Heart right ventricle (tissue), 16 donors: ENCODE results near the gene ALDH1L1. TPM values are rescaled to one million over a fixed set of nuclear protein-coding genes. Genes with fewer than 3 reads are reported as not detected.

Experiments
- ATAC-seq, 8 donors: fragments of 200-7000 bp; cut with Tn5 transposase; one replicate each; pipeline ENCODE4 v1.9.1; 2020; ENCODE audit warnings: mild to moderate bottlenecking in 8 of 8, moderate library complexity in 8 of 8, moderate number of reproducible peaks in 1 of 8
- DNase-seq, 2 donors: peaks; one replicate each; pipeline ENCODE4 v3.0.0-alpha.2; 2020
- H3K27ac ChIP-seq, 10 donors: fragments of 200-600 bp; sonication (generic) in 2 of 10; one replicate each; pipeline versions ENCODE4 v1.5.0 to v1.8.0; 2020 to 2022; ENCODE audit warnings: mild to moderate bottlenecking in 3 of 10
- H3K27me3 ChIP-seq, 7 donors: fragments of 200-600 bp; one replicate each; pipeline ENCODE4 v1.8.0; 2021 to 2022; ENCODE audit warnings: mild to moderate bottlenecking in 2 of 7
- H3K36me3 ChIP-seq, 9 donors: fragments of 200-600 bp; sonication (generic) in 1 of 9; one replicate each; pipeline versions ENCODE4 v1.5.0 to v1.8.0; 2020 to 2022; ENCODE audit warnings: mild to moderate bottlenecking in 2 of 9
- H3K4me1 ChIP-seq, 9 donors: fragments of 200-600 bp; sonication (generic) in 1 of 9; one replicate each; pipeline versions ENCODE4 v1.5.0 to v1.8.0; 2020 to 2022; ENCODE audit warnings: mild to moderate bottlenecking in 4 of 9
- H3K4me3 ChIP-seq, 10 donors: fragments of 200-600 bp; sonication (generic) in 2 of 10; one replicate each; pipeline versions ENCODE4 v1.5.0 to v1.8.0; 2020 to 2022; ENCODE audit warnings: mild to moderate bottlenecking in 7 of 10, moderate library complexity in 2 of 10
- H3K9me3 ChIP-seq, 11 donors: fragments of 200-600 bp in 10 of 11; sonication (generic) in 2 of 11; one replicate each; pipeline versions ENCODE4 v1.5.0 to v1.8.0; 2013 to 2022; ENCODE audit warnings: mild to moderate bottlenecking in 2 of 11, control low read depth in 1 of 11, moderate library complexity in 1 of 11
- CTCF ChIP-seq, 9 donors: fragments of 200-600 bp; sonication (generic) in 2 of 9; IDR thresholded peaks; one replicate each; pipeline versions ENCODE4 v1.5.0 to v1.8.0; 2021 to 2022; ENCODE audit warnings: antibody characterized with exemption in 9 of 9, mild to moderate bottlenecking in 5 of 9, moderate library complexity in 1 of 9
- WGBS, 2 donors: extraction: QIAGEN DNeasy Blood & Tissue Kit; methylation state at CpG; one replicate each; pipeline ENCODE4 v1.1.7; 2013; ENCODE audit warnings: inconsistent platforms in 1 of 2; 5-methylcytosine and 5-hydroxymethylcytosine counted together
- intact Hi-C, 10 donors: fragments of 100-400 bp; cut with DNase I; formaldehyde crosslinking; loops; one replicate each; pipeline versions ENCODE4 v1.11.1 to v1.14.2; 2022
- polyA plus RNA-seq, 2 donors: library from polyadenylated mRNA; stranded (reverse); fragments of 200-250 nt; gene quantifications; one replicate each; pipeline ENCODE4 v1.2.3, GENCODE V29; 2013
- total RNA-seq, 10 donors: library from RNA; stranded (reverse); fragmentation: NEBNext Ultra II Directional in 3 of 10; extraction: Animal tissue kit (Norgen Biotek cat#: 25700) in 3 of 10; gene quantifications; one replicate each; pipeline versions ENCODE4 v1.2.1 to v1.2.4, GENCODE V29; 2021 to 2023
- donor health status: Arrhythmogenic right ventricular cardiomyopathy.
- donor health status: ischemic (EF 13 %, LVEDD 7.1; RV severe dilation, severe dysfunction).
- donor health status: healthy with polysubstance abuse.
- donor health status: DM: no; HTN: yes; CAD: no.
- donor health status: DM: no; HTN: no; CAD: no.
- donor health status: ischemic (EF 25% LVEDD 6.9; RV normal size, moderate dysfunction).
- donor health status: ischemic (EF 25% LVEDD 5.7; RV mildly dilated, moderate dysfunction).
- donor health status: healthy.
- donor health status: DM: yes; HTN: yes; CAD: no.
- donor health status: Ischemic cardiomyopathy.
- donor health status: ischemic (EF 35%, LVEDD 5.7; RV mildly dilated, moderate dysfunction).
- donor health status: nonischemic (EF 11% LVEDD 7.7; RV severe dilation, severe dysfunction).
- donor health status: DM: yes; HTN: yes; CAD: no.
- donor health status: PGD.
- donor health status: ischemic (EF 29% LVEDD 5.4; RV normal size, mild dysfunction).
- donor health status: nonischemic (EF 23%, LVEDD 6.1; RV moderate dilation, normal function).

Gene ALDH1L1
- total and polyA plus RNA-seq, 12 donors, result 14.9 to 45.9 (median 31.7) TPM

- H3K36me3 ChIP-seq, result peaks cover 0 to 6% (median 0%) of the 10 kb centered on the region in 9 donors
- intact Hi-C loops, result no loop called here
- peak overlapping the region in 2 of 10 donors; percentile 65 to 80 for H3K27ac ChIP-seq
- WGBS, 2 donors, result 93% methylated on average over 13 of the region's 13 CpGs
- H3K4me3 ChIP-seq, result no peak overlapping the region
- ATAC-seq (no peak), DNase-seq (no peak)
- no peaks in the 10 kb centered on the region for H3K27me3 ChIP-seq
- peaks cover 0 to 40% (median 23%) of the 10 kb centered on the region in 9 donors for H3K4me1 ChIP-seq
- no peak for TF ChIP-seq CTCF (IDR thresholded peaks at IDR 0.05)
- H3K9me3 ChIP-seq, result no peaks in the 10 kb centered on the region
These were observed 122.5 kb downstream of the ALDH1L1 start for GRCh38 chr3:126057936-126058335.

GRCh38 chr3:126057501-126057819, 122.9 kb downstream of the ALDH1L1 start:
- no peak overlapping the region for H3K4me3 ChIP-seq
- no peaks in the 10 kb centered on the region for H3K27me3 ChIP-seq
- H3K4me1 ChIP-seq, result peaks cover 0 to 40% (median 23%) of the 10 kb centered on the region in 9 donors
- 87 to 94% methylated on average over 10 of the region's 10 CpGs for WGBS, 2 donors
- peaks cover 0 to 6% (median 0%) of the 10 kb centered on the region in 9 donors for H3K36me3 ChIP-seq
- ATAC-seq (no peak), DNase-seq (no peak)
- no peak for TF ChIP-seq CTCF (IDR thresholded peaks at IDR 0.05)
- intact Hi-C loops, result no loop called here
- peak overlapping the region in 7 of 10 donors; percentile 37 to 80 (median 72) for H3K27ac ChIP-seq
- H3K9me3 ChIP-seq, result no peaks in the 10 kb centered on the region

GRCh38 chr3:126056681-126057500, 123.5 kb downstream of the ALDH1L1 start:
- Histone ChIP-seq H3K27me3 (no peaks in the 10 kb centered on the region), H3K9me3 (no peaks in the 10 kb centered on the region), H3K36me3 (peaks cover 0 to 6% (median 0%) of the 10 kb centered on the region in 9 donors), H3K4me1 (peaks cover 0 to 40% (median 23%) of the 10 kb centered on the region in 9 donors), H3K4me3 (no peak overlapping the region), H3K27ac (peak overlapping the region in 9 of 10 donors; percentile 37 to 80 (median 72))
- no peak for TF ChIP-seq CTCF (IDR thresholded peaks at IDR 0.05)
- intact Hi-C loops, result no loop called here
- 61 to 66% methylated on average over 14 of the region's 14 CpGs for WGBS, 2 donors
- ATAC-seq (peak; percentile 59 to 94 (median 85)), DNase-seq (peak; percentile 58 to 72)

GRCh38 chr3:126056088-126056487, 124.3 kb downstream of the ALDH1L1 start:
- no peak for TF ChIP-seq CTCF (IDR thresholded peaks at IDR 0.05)
- H3K4me1 ChIP-seq, result peaks cover 0 to 38% (median 23%) of the 10 kb centered on the region in 9 donors
- H3K9me3 ChIP-seq, result no peaks in the 10 kb centered on the region
- peaks cover 0 to 6% (median 0%) of the 10 kb centered on the region in 9 donors for H3K36me3 ChIP-seq
- 96 to 97% methylated on average over 10 of the region's 10 CpGs for WGBS, 2 donors
- no peak overlapping the region for H3K4me3 ChIP-seq
- ATAC-seq (no peak), DNase-seq (no peak)
- peak overlapping the region in 7 of 10 donors; percentile 60 to 80 (median 72) for H3K27ac ChIP-seq
- intact Hi-C loops, result no loop called here
- H3K27me3 ChIP-seq, result no peaks in the 10 kb centered on the region
